Right atrium auricular region (tissue), 2 donors: Measurements from ENCODE around the gene MALT1. TPM values are rescaled to one million over a fixed set of nuclear protein-coding genes. Genes with fewer than 3 reads are reported as not detected.

Experiments used
- DNase-seq: peaks from one replicate; pipeline ENCODE4 v3.0.0-alpha.2; 2019; ENCODE audit warnings: low spot score
- H3K27ac ChIP-seq, 2 donors: fragments of 200-600 bp; sonication (generic); 1 replicate in 1 of 2; 2 replicates in 1 of 2; pipeline ENCODE4 v1.5.1; 2016 to 2019
- H3K27me3 ChIP-seq, 2 donors: fragments of 200-600 bp; sonication (generic); one replicate each; pipeline versions ENCODE4 v1.5.1 to v1.6.0; 2017 to 2019
- H3K36me3 ChIP-seq: fragments of 200-600 bp; sonication (generic); one replicate; pipeline ENCODE4 v1.5.1; 2016
- H3K4me1 ChIP-seq, 2 donors: fragments of 200-600 bp; sonication (generic); one replicate each; pipeline versions ENCODE4 v1.5.1 to v1.6.0; 2017 to 2019
- H3K4me3 ChIP-seq, 2 donors: fragments of 200-600 bp; sonication (generic); 1 replicate in 1 of 2; 2 replicates in 1 of 2; pipeline ENCODE4 v1.5.1; 2017 to 2019; ENCODE audit warnings: mild to moderate bottlenecking in 1 of 2, moderate library complexity in 1 of 2
- H3K9me3 ChIP-seq, 2 donors: fragments of 200-600 bp; sonication (generic); one replicate each; pipeline ENCODE4 v1.5.1; 2019
- CTCF ChIP-seq, 2 donors: fragments of 200-600 bp; sonication (generic); IDR thresholded peaks; one replicate each; pipeline ENCODE4 v1.5.1; 2019; ENCODE audit warnings: antibody characterized with exemption in 2 of 2
- total RNA-seq, 2 donors: library from RNA; depleted of rRNA; stranded (reverse); fragments of >200 nt; gene quantifications; one replicate each; pipeline ENCODE4 v1.1.0, GENCODE V29; 2016

The MALT1 gene
- total RNA-seq, 2 donors from 2014 or later = 9.9 to 10.9 TPM

GRCh38 chr18:58714259-58714658 lies 43.0 kb downstream of the MALT1 start:
- H3K4me3 ChIP-seq = no peak overlapping the region
- H3K36me3 ChIP-seq = peaks cover 6% of the 10 kb centered on the region
- TF ChIP-seq CTCF (IDR thresholded peaks at IDR 0.05) = no peak
- DNase-seq = no peak
- H3K9me3 ChIP-seq = no peaks in the 10 kb centered on the region
- H3K4me1 ChIP-seq = no peaks in the 10 kb centered on the region
- no peak overlapping the region for H3K27ac ChIP-seq
- H3K27me3 ChIP-seq = no peaks in the 10 kb centered on the region

- H3K36me3 ChIP-seq = peaks cover 6% of the 10 kb centered on the region
Observed at GRCh38 chr18:58714821-58715220, 43.6 kb downstream of the MALT1 start.

DNA sequence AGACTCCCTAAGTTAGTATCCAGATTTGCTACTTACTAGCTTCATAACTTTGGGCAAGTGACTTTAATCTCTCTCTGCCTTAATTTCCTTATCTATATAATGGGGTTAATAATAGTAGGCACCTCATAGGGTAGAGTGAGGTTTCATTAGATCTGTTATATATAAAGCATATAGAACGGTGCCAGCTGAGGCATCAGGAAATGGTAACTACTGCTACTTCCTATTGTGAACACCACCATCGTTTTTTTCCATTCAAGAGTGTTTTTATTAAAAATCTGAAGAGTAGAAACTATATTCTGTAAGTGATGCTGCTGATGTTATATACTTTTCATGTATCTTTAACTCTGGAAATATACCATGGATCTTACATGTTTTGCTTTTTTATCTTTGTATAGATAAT lies 44.3 kb downstream of the MALT1 start:
- Histone ChIP-seq H3K27me3 (no peaks in the 10 kb centered on the region), H3K36me3 (peaks cover 6% of the 10 kb centered on the region), H3K4me3 (no peak overlapping the region), H3K9me3 (no peaks in the 10 kb centered on the region), H3K4me1 (no peaks in the 10 kb centered on the region), H3K27ac (no peak overlapping the region)
- no peak for TF ChIP-seq CTCF (IDR thresholded peaks at IDR 0.05)
- DNase-seq = no peak

More at GRCh38 chr18:58714821-58715220, 43.6 kb downstream of the MALT1 start:
- Histone ChIP-seq H3K27me3 (no peaks in the 10 kb centered on the region), H3K27ac (no peak overlapping the region), H3K4me1 (no peaks in the 10 kb centered on the region), H3K4me3 (no peak overlapping the region), H3K9me3 (no peaks in the 10 kb centered on the region)
- DNase-seq = no peak
- TF ChIP-seq CTCF (IDR thresholded peaks at IDR 0.05) = no peak

DNA sequence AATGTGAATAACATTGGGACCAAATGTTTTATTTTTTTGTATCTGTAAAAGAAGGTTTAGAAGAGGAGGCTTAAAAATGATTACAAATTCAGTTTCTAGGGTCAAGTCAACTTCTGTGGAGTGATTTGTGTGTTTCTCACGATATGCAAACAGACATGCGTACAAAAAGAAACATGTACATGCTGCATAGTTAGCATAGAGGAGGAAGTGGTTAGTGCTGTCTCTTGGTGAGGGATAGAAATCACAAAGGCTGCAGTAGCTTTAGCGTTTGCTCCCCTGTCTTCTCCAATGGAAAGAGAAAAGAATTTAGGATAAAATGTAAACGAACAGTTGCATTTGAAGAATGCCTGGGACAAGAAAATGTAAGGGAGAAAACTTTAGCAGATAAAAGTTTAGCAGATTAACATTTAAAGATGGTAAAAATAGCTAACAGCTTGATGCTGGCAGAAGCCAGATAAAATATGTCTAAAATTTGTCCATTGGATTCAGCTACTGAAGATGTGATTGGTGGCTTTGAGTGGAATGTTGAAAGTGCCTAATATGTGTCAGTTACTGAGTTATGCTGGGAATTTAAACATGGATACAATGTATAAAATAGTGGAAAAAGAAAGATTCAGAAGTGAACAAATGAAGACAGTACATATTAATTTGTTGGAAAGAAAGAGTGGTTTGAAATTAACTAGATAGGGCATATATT lies 44.9 kb downstream of the MALT1 start:
- no peaks in the 10 kb centered on the region for H3K9me3 ChIP-seq
- H3K36me3 ChIP-seq = peaks cover 6% of the 10 kb centered on the region
- H3K4me1 ChIP-seq = no peaks in the 10 kb centered on the region
- H3K27me3 ChIP-seq = no peaks in the 10 kb centered on the region
- H3K4me3 ChIP-seq = no peak overlapping the region
- DNase-seq = no peak
- no peak overlapping the region for H3K27ac ChIP-seq
- TF ChIP-seq CTCF (IDR thresholded peaks at IDR 0.05) = no peak

GRCh38 chr18:58721566-58722239 lies 50.4 kb downstream of the MALT1 start:
- peak overlapping the region; percentile 59 to 83 for H3K27ac ChIP-seq
- no peak for TF ChIP-seq CTCF (IDR thresholded peaks at IDR 0.05)

More at GRCh38 chr18:58721566-58722239, 50.4 kb downstream of the MALT1 start:
- Histone ChIP-seq H3K4me1 (peaks cover 0 to 4% of the 10 kb centered on the region in 2 donors), H3K4me3 (no peak overlapping the region), H3K9me3 (no peaks in the 10 kb centered on the region), H3K27me3 (no peaks in the 10 kb centered on the region), H3K36me3 (peaks cover 6% of the 10 kb centered on the region)
- DNase-seq = no peak
